K562 (cell line): ENCODE measurements around the gene SCUBE2. TPM values are rescaled to one million over a fixed set of nuclear protein-coding genes. Genes with fewer than 3 reads are reported as not detected.

Experiments
- ATAC-seq: fragments of 200-7000 bp; cut with Tn5 transposase; 3 replicates; pipeline ENCODE4 v1.9.1; 2020; ENCODE audit warnings: moderate library complexity
- BruUV-seq: library from RNA; stranded (reverse); fragments of 400-500 nt; replicated peaks from 2 replicates; lab custom pipeline; 2021; lab: Mats Ljungman, UMichigan
- CTCF ChIA-PET: fragments of 300-600 bp; formaldehyde crosslinking; extraction: SDS; loops from one replicate; lab custom pipeline; 2021; ENCODE audit warnings: low intra/inter-chr PET ratio; lab: Yijun Ruan, JAX
- POLR2A ChIA-PET: fragments of 300-600, 350-650 bp; sonication (Branson Sonifier 250); formaldehyde crosslinking; extraction: SDS; loops from one replicate; lab custom pipeline; 2021; ENCODE audit warnings: antibody characterized with exemption, inconsistent platforms; lab: Yijun Ruan, JAX
- DNase-seq, 4 experiments: peaks; one replicate each; pipeline versions ENCODE4 v3.0.0 to v3.0.0-alpha.2; 2011 to 2018; ENCODE audit warnings: low spot score in 3 of 4, mixed read lengths in 3 of 4; ENCODE audit errors: extremely low read depth in 1 of 4
- FAIRE-seq: peaks from 2 replicates; lab custom pipeline; 2011; peaks lifted over from hg19 to GRCh38; lab: Jason Lieb, UNC
- H2AFZ ChIP-seq: 2 replicates; pipeline ENCODE4 v1.6.0; 2011; ENCODE audit warnings: low read depth, low read length, control low read depth, inconsistent platforms
- H3K27ac ChIP-seq: fragments of 200-600 bp; 3 replicates; pipeline ENCODE4 v1.8.0; 2011; ENCODE audit warnings: low read depth, mild to moderate bottlenecking, control low read depth, inconsistent platforms, low read length, moderate library complexity, mixed read lengths; ENCODE audit errors: extremely low read depth
- H3K27me3 ChIP-seq, 2 experiments: fragments of 300-600 bp in 1 of 2; 2 replicates in 1 of 2; 3 replicates in 1 of 2; pipeline versions ENCODE4 v1.6.0 to v1.8.0; 2011; ENCODE audit warnings: inconsistent platforms in 2 of 2, low read length in 2 of 2, mild to moderate bottlenecking in 1 of 2, mixed read lengths in 1 of 2, moderate library complexity in 1 of 2; ENCODE audit not compliant: control insufficient read depth in 2 of 2, insufficient read depth in 2 of 2
- H3K36me3 ChIP-seq: fragments of 300-600 bp; 3 replicates; pipeline ENCODE4 v1.8.0; 2011; ENCODE audit warnings: mild to moderate bottlenecking, low read length, inconsistent platforms; ENCODE audit not compliant: control insufficient read depth, insufficient read depth
- H3K4me1 ChIP-seq, 2 experiments: fragments of 200-600 bp in 1 of 2; replicated peaks in 1 of 2; 2 replicates in 1 of 2; 3 replicates in 1 of 2; pipeline versions ENCODE4 v1.5.1 to v1.8.0; 2011; ENCODE audit warnings: inconsistent platforms in 2 of 2, low read length in 2 of 2, mild to moderate bottlenecking in 1 of 2, mixed read lengths in 1 of 2, moderate library complexity in 1 of 2; ENCODE audit not compliant: control insufficient read depth in 2 of 2, insufficient read depth in 2 of 2
- H3K4me2 ChIP-seq: 2 replicates; pipeline ENCODE4 v1.6.1; 2011; ENCODE audit warnings: low read length, control low read depth, inconsistent platforms, mixed read lengths; ENCODE audit not compliant: insufficient read depth
- H3K4me3 ChIP-seq: fragments of 200-600 bp; sonication (generic), shearing (Covaris generic); 2 replicates; pipeline ENCODE4 v1.5.1; 2016; ENCODE audit warnings: control low read depth, inconsistent platforms
- H3K79me2 ChIP-seq: fragments of 200-600 bp; 3 replicates; pipeline ENCODE4 v1.8.0; 2011; ENCODE audit warnings: low read length, inconsistent platforms; ENCODE audit not compliant: control insufficient read depth, insufficient read depth
- H3K9ac ChIP-seq, 2 experiments: 2 replicates each; pipeline versions ENCODE4 v1.6.0 to v1.6.1; 2011; ENCODE audit warnings: low read depth in 2 of 2, low read length in 2 of 2, control low read depth in 1 of 2, inconsistent platforms in 1 of 2, mild to moderate bottlenecking in 1 of 2, mixed read lengths in 1 of 2; ENCODE audit not compliant: insufficient read depth in 1 of 2
- H3K9me1 ChIP-seq: one replicate; pipeline ENCODE4 v1.6.0; 2011; ENCODE audit warnings: inconsistent platforms, mild to moderate bottlenecking, low read length, moderate library complexity; ENCODE audit not compliant: control insufficient read depth, insufficient read depth
- H3K9me3 ChIP-seq: replicated peaks from 2 replicates; pipeline ENCODE4 v1.5.1; 2011; ENCODE audit warnings: low read depth, low read length, inconsistent platforms; ENCODE audit not compliant: control insufficient read depth, insufficient read depth
- H4K20me1 ChIP-seq: replicated peaks from 2 replicates; pipeline ENCODE4 v1.6.1; 2011; ENCODE audit warnings: low read length, inconsistent platforms, mixed read lengths; ENCODE audit not compliant: control insufficient read depth, insufficient read depth
- ESRRA ChIP-seq: fragments of 450-650 bp; IDR thresholded peaks from 2 replicates; pipeline ENCODE4 v1.6.1; 2014; ENCODE audit warnings: low read depth, mild to moderate bottlenecking, moderate library complexity, borderline replicate concordance
- FOXA1 ChIP-seq: fragments of 450-650 bp; IDR thresholded peaks from 2 replicates; pipeline ENCODE4 v1.6.1; 2016; ENCODE audit warnings: mild to moderate bottlenecking, borderline replicate concordance
- GATA2 ChIP-seq: sonication (generic); formaldehyde crosslinking; IDR thresholded peaks from 2 replicates; pipeline ENCODE4 v1.4.0; 2020; ENCODE audit warnings: mild to moderate bottlenecking, missing genetic modification reagents
- HNRNPL ChIP-seq: fragments of 200-400 bp; formaldehyde crosslinking; IDR thresholded peaks from 2 replicates; pipeline ENCODE4 v1.6.1; 2017; ENCODE audit warnings: low read depth, mild to moderate bottlenecking, low read length
- HSF4 ChIP-seq: fragments of 250-450 bp; sonication (Bioruptor Pico); IDR thresholded peaks from 2 replicates; pipeline ENCODE4 v2.1.2; 2022; ENCODE audit warnings: mild to moderate bottlenecking, moderate library complexity, borderline replicate concordance
- MEIS2 ChIP-seq: fragments of 450-650 bp; IDR thresholded peaks from 2 replicates; pipeline ENCODE4 v1.6.1; 2014; ENCODE audit warnings: mild to moderate bottlenecking; ENCODE audit not compliant: partially characterized antibody
- MXI1 ChIP-seq: IDR thresholded peaks from 2 replicates; pipeline ENCODE4 v1.6.1; 2011; ENCODE audit warnings: low read depth, mild to moderate bottlenecking, improper control_type of control experiment, low read length
- NFIX ChIP-seq: fragments of 250-450 bp; sonication (Bioruptor Pico); IDR thresholded peaks from 2 replicates; pipeline ENCODE4 v1.4.0; 2020; ENCODE audit warnings: low read depth, mild to moderate bottlenecking, moderate library complexity
- PCBP1 ChIP-seq: fragments of 200-400 bp; formaldehyde crosslinking; IDR thresholded peaks from 2 replicates; pipeline ENCODE4 v1.6.1; 2018; ENCODE audit warnings: mild to moderate bottlenecking, low read depth, low read length; ENCODE audit not compliant: poor library complexity, severe bottlenecking
- STAG1 ChIP-seq: sonication (generic); formaldehyde crosslinking; IDR thresholded peaks from 2 replicates; pipeline ENCODE4 v1.5.0; 2020; ENCODE audit warnings: missing genetic modification reagents, borderline replicate concordance
- ZNF197 ChIP-seq: fragments of 200-800 bp; sonication (Bioruptor generic); IDR thresholded peaks from 2 replicates; pipeline ENCODE4 v1.6.1; 2016; ENCODE audit warnings: low read depth, missing genetic modification characterization, missing compliant biosample characterization
- ZNF217 ChIP-seq: sonication (generic); formaldehyde crosslinking; IDR thresholded peaks from 2 replicates; pipeline ENCODE4 v1.8.0; 2022; ENCODE audit warnings: mild to moderate bottlenecking, missing genetic modification reagents
- ZNF232 ChIP-seq: sonication (generic); formaldehyde crosslinking; IDR thresholded peaks from 2 replicates; pipeline ENCODE4 v1.8.0; 2022; ENCODE audit warnings: mild to moderate bottlenecking, missing genetic modification reagents
- WGBS: fragments of 100-300 bp; shearing (Covaris generic); methylation state at CpG from one replicate; pipeline ENCODE4 v1.1.6; 2016; ENCODE audit warnings: low coverage, mixed read lengths; ENCODE audit not compliant: insufficient coverage; ENCODE audit errors: missing lambda C conversion rate; 5-methylcytosine and 5-hydroxymethylcytosine counted together
- in situ Hi-C: fragments of 300-500 bp; cut with MboI; formaldehyde crosslinking; loops from 4 replicates; pipeline ENCODE4 v1.15.0; 2018; ENCODE audit warnings: inconsistent platforms, mixed read lengths
- intact Hi-C: fragments of 100-400 bp; cut with micrococcal nuclease; formaldehyde crosslinking; loops from 2 replicates; pipeline ENCODE4 v1.14.2; 2022
- polyA plus RNA-seq, 8 experiments: library from polyadenylated mRNA; depleted of rRNA in 4 of 8; stranded (reverse) in 5 of 8; unstranded in 3 of 8; fragments of >200 nt; fragmentation: Nextera tagmentation in 2 of 8; fragmentation: Illumina TruSeq in 1 of 8; extraction: Ambion mirVana in 2 of 8; extraction: Trizol in 1 of 8; gene quantifications; 2 replicates each; pipeline versions ENCODE4 v1.2.1 to v1.2.3, GENCODE V29; 2011 to 2014; ENCODE audit warnings: inconsistent platforms in 1 of 8, missing spikeins in 1 of 8
- total RNA-seq, 7 experiments: library from RNA; depleted of rRNA in 6 of 7; stranded (reverse); fragments of >200 nt in 6 of 7; fragmentation: Illumina TruSeq in 2 of 7; extraction: Trizol in 2 of 7; gene quantifications; 2 replicates each; pipeline versions ENCODE4 v1.2.1 to v1.2.3, GENCODE V29; 2011 to 2021; ENCODE audit warnings: low replicate concordance in 1 of 7
- TF ChIP-seq, protein P1 (sequence below): fragments of 250-450 bp; sonication (Bioruptor Pico); IDR thresholded peaks from 2 replicates; pipeline ENCODE4 v1.5.0; 2021
- TF ChIP-seq, protein P2 (sequence below): fragments of 250-450 bp; sonication (Bioruptor Pico); IDR thresholded peaks from 2 replicates; pipeline ENCODE4 v1.4.0; 2020; ENCODE audit warnings: mild to moderate bottlenecking, moderate library complexity, borderline replicate concordance
- TF ChIP-seq, protein P3 (sequence below): IDR thresholded peaks from 2 replicates; pipeline ENCODE4 v1.6.1; 2014; ENCODE audit warnings: antibody characterized with exemption

SCUBE2 gene
- total and polyA plus RNA-seq, 9 of the 15 experiments (the other 6 are each of a cell fraction or from before 2014, with no cell fraction given) = 0.06 to 0.40 (median 0.07) TPM; not detected in 6

DNA sequence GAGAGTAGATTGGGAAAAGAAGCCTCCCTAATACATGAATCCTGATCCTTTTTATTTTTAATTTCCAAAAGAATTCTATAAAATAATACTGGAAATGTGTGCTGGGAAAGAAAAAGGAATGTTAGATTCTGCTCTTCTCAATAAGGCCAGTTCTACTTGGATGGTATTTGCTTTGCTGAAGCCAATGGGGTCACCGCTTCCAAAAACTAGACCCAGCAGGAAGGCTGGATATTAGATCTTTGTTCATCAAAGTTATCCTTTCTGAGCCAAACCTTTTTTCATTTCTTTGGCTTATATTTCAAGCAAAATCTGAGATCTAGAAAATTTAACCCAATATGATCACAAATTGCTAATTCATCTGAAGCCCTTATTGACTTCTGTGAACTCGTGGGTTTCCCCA, 41.4 kb downstream of the SCUBE2 start:
- Histone ChIP-seq H3K27me3 (peaks cover 8 to 37% of the 10 kb centered on the region in 2 experiments; a peak in 4 of 5 replicates), H3K4me2 (no peak overlapping the region), H3K27ac (no peak overlapping the region), H3K36me3 (no peaks in the 10 kb centered on the region), H3K9me1 (no peaks in the 10 kb centered on the region), H3K9ac (no peak overlapping the region), H2AFZ (no peak overlapping the region), H4K20me1 (no peaks in the 10 kb centered on the region), H3K4me3 (no peak overlapping the region), H3K9me3 (no peaks in the 10 kb centered on the region), H3K4me1 (no peaks in the 10 kb centered on the region; a peak in 1 of 5 replicates), H3K79me2 (no peaks in the 10 kb centered on the region)
- intact Hi-C loops (no loop called here), in situ Hi-C loops (no loop called here)
- no TSS peak for BruUV-seq
- 25% methylated on average over 2 of the region's 2 CpGs for WGBS
- ATAC-seq (no peak), FAIRE-seq (no peak), DNase-seq (no peak)
- POLR2A ChIA-PET = no interaction called here
- TF ChIP-seq HNRNPL (no peak), HSF4 (CRISPR knock-in tag) (no peak), STAG1 (no peak), MXI1 (no peak), ESRRA (no peak), ZNF197 (CRISPR knock-in tag) (no peak), MEIS2 (no peak), ZNF232 (CRISPR knock-in tag) (no peak), ZNF217 (no peak), PCBP1 (no peak), GATA2 (CRISPR knock-in tag) (no peak), FOXA1 (no peak), NFIX (no peak)
- TF ChIP-seq, protein P1, sequence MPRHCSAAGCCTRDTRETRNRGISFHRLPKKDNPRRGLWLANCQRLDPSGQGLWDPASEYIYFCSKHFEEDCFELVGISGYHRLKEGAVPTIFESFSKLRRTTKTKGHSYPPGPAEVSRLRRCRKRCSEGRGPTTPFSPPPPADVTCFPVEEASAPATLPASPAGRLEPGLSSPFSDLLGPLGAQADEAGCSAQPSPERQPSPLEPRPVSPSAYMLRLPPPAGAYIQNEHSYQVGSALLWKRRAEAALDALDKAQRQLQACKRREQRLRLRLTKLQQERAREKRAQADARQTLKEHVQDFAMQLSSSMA (CRISPR knock-in tag) = no peak
- TF ChIP-seq, protein P2, sequence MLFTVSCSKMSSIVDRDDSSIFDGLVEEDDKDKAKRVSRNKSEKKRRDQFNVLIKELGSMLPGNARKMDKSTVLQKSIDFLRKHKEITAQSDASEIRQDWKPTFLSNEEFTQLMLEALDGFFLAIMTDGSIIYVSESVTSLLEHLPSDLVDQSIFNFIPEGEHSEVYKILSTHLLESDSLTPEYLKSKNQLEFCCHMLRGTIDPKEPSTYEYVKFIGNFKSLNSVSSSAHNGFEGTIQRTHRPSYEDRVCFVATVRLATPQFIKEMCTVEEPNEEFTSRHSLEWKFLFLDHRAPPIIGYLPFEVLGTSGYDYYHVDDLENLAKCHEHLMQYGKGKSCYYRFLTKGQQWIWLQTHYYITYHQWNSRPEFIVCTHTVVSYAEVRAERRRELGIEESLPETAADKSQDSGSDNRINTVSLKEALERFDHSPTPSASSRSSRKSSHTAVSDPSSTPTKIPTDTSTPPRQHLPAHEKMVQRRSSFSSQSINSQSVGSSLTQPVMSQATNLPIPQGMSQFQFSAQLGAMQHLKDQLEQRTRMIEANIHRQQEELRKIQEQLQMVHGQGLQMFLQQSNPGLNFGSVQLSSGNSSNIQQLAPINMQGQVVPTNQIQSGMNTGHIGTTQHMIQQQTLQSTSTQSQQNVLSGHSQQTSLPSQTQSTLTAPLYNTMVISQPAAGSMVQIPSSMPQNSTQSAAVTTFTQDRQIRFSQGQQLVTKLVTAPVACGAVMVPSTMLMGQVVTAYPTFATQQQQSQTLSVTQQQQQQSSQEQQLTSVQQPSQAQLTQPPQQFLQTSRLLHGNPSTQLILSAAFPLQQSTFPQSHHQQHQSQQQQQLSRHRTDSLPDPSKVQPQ (CRISPR knock-in tag) = no peak
- TF ChIP-seq, protein P3, sequence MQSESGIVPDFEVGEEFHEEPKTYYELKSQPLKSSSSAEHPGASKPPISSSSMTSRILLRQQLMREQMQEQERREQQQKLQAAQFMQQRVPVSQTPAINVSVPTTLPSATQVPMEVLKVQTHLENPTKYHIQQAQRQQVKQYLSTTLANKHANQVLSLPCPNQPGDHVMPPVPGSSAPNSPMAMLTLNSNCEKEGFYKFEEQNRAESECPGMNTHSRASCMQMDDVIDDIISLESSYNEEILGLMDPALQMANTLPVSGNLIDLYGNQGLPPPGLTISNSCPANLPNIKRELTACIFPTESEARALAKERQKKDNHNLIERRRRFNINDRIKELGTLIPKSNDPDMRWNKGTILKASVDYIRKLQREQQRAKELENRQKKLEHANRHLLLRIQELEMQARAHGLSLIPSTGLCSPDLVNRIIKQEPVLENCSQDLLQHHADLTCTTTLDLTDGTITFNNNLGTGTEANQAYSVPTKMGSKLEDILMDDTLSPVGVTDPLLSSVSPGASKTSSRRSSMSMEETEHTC = no peak
- CTCF ChIA-PET = no interaction called here
